Activated naive CD4-positive, alpha-beta T cell treated with anti-CD3 and anti-CD28 coated beads, Interleukin-2, amount 50 U/mL, for 24 hours (primary cell): ENCODE measurements around the gene ABHD15.
"Not testable (repeated sequence)": the region's sequence is repeated elsewhere in the genome, so short reads cannot be mapped to it uniquely, and the experiment has no call there.

Experiments used
- H3K27ac Mint-ChIP-seq: one replicate; pipeline ENCODE4 v1.8.0; 2021; ENCODE audit warnings: mild to moderate bottlenecking, mixed read lengths
- H3K27me3 Mint-ChIP-seq: one replicate; pipeline ENCODE4 v1.8.0; 2021; ENCODE audit warnings: mixed read lengths
- H3K36me3 Mint-ChIP-seq: one replicate; pipeline ENCODE4 v1.8.0; 2021; ENCODE audit warnings: mixed read lengths
- H3K4me1 Mint-ChIP-seq: one replicate; pipeline ENCODE4 v1.8.0; 2021; ENCODE audit warnings: mixed read lengths
- H3K4me3 Mint-ChIP-seq: one replicate; pipeline ENCODE4 v1.8.0; 2021; ENCODE audit warnings: mild to moderate bottlenecking, mixed read lengths
- H3K9me3 Mint-ChIP-seq: one replicate; pipeline ENCODE4 v1.8.0; 2021; ENCODE audit warnings: mixed read lengths

The ABHD15 gene

DNA sequence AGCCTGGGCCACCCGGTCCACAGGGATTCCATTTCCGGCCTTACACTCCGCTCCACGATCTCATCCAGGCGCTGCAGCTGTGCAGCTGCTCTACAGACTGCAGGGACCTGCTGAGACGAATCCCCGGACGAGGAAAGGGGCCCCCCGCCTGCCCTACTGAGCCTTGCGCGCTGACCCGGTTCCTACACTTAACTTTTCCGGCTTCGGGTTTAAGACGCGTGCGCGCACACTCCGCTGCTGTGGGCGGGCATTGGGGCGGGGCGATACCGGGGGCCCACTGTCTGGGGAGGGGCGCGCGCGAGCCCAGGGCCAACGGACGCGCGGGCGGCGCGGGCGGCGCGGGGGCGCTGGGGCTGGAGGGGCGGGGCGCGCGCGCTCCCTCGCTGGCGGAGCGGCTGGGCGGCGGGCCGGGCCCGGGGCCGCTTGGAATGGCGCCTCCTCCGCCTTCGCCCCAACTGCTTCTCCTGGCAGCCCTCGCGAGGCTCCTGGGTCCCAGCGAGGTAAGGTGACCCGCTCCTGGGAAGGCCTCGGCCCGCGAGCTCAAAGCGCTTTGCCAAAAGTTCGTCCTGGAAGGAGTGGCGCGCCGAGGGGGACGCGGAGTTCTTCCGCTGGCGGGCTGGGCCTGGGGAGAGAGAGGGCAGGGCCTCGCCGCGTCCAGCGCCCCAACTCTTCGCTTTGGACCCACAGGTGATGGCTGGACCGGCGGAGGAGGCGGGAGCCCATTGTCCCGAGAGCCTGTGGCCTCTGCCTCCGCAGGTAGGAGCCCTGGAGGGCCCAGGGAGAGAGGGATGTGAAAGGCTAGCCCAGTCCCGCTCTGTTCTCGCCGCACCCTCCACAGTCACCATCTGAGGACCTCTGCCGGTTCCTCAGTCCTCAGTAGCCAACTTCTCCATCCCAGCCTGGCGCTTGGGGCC is 1.8 kb upstream of the ABHD15 start, which contains the start of gene TP53I13:
TP53I13 (plus strand) TSS at position 371 of the 914 bp plus-strand sequence; CDS start at position 429, 58 bp downstream.
- Mint-ChIP-seq H3K36me3 (no peaks in the 10 kb centered on the region), H3K4me3 (peak within 1 kb of the TSS; percentile 98), H3K27me3 (no peaks in the 10 kb centered on the region), H3K27ac (peak within 1 kb of the TSS; percentile 95), H3K4me1 (peaks cover 29% of the 10 kb centered on the region), H3K9me3 (no peaks in the 10 kb centered on the region)

DNA sequence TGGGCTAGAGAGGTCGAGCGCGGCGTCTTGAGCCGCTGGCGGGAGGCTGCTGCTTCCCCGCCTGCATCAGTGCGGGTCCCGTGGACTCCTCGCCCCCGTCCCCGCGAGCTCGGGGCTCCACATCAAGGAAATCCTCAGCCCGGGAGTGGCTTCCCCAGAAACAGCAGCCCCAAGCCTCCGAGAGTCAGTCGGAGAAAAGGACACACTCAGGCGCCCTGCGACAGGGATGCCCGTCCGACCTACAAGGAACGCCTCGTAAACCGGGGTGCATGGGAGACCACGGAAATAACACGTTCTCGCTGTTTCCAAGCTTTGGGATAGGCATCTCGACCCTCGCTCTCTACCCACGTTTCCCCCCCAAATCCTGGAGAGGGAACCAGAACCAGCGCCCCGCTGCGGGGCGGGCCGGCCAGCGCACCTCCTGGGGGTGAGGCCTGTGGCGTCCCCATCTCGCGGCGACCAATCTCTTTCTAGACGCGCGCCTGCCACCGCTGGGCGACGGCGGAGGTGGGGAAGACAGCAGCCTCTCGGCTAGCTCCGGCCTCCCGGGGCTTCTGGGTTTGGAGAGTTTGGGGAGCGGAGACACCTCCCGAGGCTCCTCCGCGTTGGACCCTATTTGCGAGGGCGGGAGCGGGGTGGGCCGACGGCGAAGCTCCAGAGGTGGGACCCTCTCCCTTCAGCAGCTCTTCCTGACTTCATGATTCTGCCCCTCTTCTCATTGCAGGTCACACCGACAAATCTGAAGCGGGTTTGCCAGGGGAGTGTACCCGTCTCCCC is 905 bp upstream of the ABHD15 start:
- peaks cover 29% of the 10 kb centered on the region for H3K4me1 Mint-ChIP-seq
- no peaks in the 10 kb centered on the region for H3K27me3 Mint-ChIP-seq
- peak overlapping the region; percentile 98 for H3K4me3 Mint-ChIP-seq
- no peaks in the 10 kb centered on the region for H3K9me3 Mint-ChIP-seq
- peak overlapping the region; percentile 95 for H3K27ac Mint-ChIP-seq
- no peaks in the 10 kb centered on the region for H3K36me3 Mint-ChIP-seq

- H3K27me3 Mint-ChIP-seq = no peaks in the 10 kb centered on the region
- no peaks in the 10 kb centered on the region for H3K36me3 Mint-ChIP-seq
- H3K4me3 Mint-ChIP-seq = peak overlapping the region; percentile 98
- H3K27ac Mint-ChIP-seq = no peak overlapping the region
- H3K9me3 Mint-ChIP-seq = no peaks in the 10 kb centered on the region
- peaks cover 34% of the 10 kb centered on the region for H3K4me1 Mint-ChIP-seq
These were observed 392 bp upstream of the ABHD15 start for GRCh38 chr17:29567304-29567553.

DNA sequence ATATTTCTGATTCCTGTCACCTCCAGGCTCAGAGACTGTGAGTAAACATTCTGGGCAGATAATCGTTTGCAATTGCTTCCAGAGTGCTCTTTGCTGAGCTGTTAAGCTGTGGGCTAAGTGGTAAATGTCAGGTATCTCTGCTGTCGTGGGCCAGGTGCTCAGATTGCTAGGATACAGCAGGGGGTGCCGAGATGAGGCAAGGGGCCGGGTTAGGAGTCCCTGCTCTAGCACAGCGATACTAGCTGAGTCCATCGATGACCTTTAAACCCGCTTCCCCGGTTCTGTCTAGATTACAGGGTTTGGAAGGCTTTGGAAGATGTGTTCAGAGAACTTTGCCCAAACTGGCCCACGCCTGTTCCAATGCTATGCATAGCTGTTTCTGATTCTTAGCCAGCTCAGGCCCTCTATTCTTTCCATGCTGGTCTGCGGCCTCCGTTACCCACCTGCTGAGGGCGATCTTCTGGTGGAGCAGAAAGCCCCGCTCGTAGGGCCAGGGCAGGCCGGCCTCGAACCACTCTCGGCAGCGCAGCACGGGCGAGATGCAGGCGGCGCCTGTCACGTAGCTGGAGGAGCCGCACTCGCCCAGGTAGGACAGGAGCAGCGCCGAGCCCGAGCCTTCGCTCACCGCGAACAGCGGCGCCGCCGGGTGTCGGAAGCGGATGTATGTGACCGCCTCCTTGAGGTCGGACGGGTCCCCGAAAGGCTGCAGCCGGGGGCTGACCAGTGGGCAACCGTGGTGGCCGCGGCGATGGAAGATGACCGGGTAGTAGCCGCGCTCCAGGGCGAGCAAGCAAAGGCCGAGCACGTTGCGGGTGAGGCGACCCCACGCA is 979 bp downstream of the ABHD15 start:
- no peaks in the 10 kb centered on the region for H3K9me3 Mint-ChIP-seq
- peak overlapping the region; percentile 65 for H3K27ac Mint-ChIP-seq
- H3K36me3 Mint-ChIP-seq = no peaks in the 10 kb centered on the region
- peak overlapping the region; percentile 90 for H3K4me3 Mint-ChIP-seq
- H3K4me1 Mint-ChIP-seq = peaks cover 36% of the 10 kb centered on the region
- no peaks in the 10 kb centered on the region for H3K27me3 Mint-ChIP-seq

- no peak overlapping the region for H3K4me3 Mint-ChIP-seq
- no peaks in the 10 kb centered on the region for H3K27me3 Mint-ChIP-seq
- H3K27ac Mint-ChIP-seq = no peak overlapping the region
- H3K4me1 Mint-ChIP-seq = peaks cover 25% of the 10 kb centered on the region
- no peaks in the 10 kb centered on the region for H3K9me3 Mint-ChIP-seq
- peaks cover 1% of the 10 kb centered on the region for H3K36me3 Mint-ChIP-seq
These were observed 3.0 kb downstream of the ABHD15 start for GRCh38 chr17:29563816-29564215.

- peak overlapping the region; percentile 62 for H3K27ac Mint-ChIP-seq
- H3K4me1 Mint-ChIP-seq = peaks cover 27% of the 10 kb centered on the region
- no peak overlapping the region for H3K4me3 Mint-ChIP-seq
These were observed 4.2 kb downstream of the ABHD15 start for GRCh38 chr17:29562615-29563014.

DNA sequence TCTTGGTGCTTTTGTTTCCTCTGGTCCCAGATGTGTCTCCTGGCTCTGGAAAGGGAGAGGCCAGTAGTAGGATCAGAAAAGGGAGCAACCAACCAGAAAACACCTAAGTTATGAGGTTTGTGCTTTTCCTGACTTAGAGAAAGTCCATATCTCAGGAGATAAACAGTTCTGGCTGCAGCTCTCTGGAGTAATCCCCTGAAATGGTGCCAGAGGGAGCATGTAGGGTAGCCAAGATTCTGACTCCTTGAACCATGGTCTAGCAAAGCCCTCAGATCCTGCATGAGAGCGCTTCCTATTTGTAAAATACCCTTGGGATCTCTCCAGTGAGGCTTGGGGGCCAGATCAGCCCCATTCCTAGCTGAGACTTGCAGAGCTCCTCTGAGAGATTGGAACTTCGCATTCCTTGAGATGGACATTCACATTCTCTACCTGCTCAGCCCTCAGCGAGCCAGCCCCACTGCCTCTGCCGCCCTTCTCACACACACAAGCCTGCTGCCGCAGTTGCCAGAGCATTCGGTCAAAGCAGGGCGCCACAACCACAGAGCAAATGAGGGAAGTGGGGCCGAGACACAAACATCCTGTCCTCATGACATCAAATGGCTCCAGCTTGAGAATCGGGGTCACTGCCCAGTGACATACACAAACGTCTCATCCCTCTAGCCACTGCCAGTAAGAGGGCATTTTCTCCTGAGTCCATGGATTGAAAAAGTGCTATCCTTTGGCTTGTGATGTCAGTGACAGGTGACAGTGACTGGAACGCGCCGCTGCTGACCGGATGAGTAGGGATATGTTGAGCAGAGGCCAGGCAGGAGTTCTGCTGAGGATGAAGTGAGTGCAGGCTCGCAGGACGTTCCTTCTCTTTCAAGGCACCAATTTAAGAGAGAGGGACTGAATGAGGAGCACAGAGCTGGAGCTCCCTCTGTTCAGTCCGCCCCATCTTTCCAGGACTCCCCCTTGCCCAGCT is 5.0 kb downstream of the ABHD15 start:
- Mint-ChIP-seq H3K9me3 (no peaks in the 10 kb centered on the region), H3K36me3 (peaks cover 1% of the 10 kb centered on the region), H3K4me3 (no peak overlapping the region), H3K27me3 (no peaks in the 10 kb centered on the region), H3K4me1 (peaks cover 35% of the 10 kb centered on the region), H3K27ac (no peak overlapping the region)

More at GRCh38 chr17:29562615-29563014, 4.2 kb downstream of the ABHD15 start:
- Mint-ChIP-seq H3K36me3 (peaks cover 1% of the 10 kb centered on the region), H3K27me3 (no peaks in the 10 kb centered on the region), H3K9me3 (no peaks in the 10 kb centered on the region)

- no peak overlapping the region for H3K4me3 Mint-ChIP-seq
- peaks cover 29% of the 10 kb centered on the region for H3K4me1 Mint-ChIP-seq
- peaks cover 1% of the 10 kb centered on the region for H3K36me3 Mint-ChIP-seq
- H3K9me3 Mint-ChIP-seq = no peaks in the 10 kb centered on the region
- H3K27ac Mint-ChIP-seq = no peak overlapping the region
- H3K27me3 Mint-ChIP-seq = no peaks in the 10 kb centered on the region
These were observed 6.5 kb downstream of the ABHD15 start for GRCh38 chr17:29560316-29560715.

- Mint-ChIP-seq H3K4me3 (no peak overlapping the region), H3K27ac (no peak overlapping the region), H3K27me3 (no peaks in the 10 kb centered on the region), H3K9me3 (no peaks in the 10 kb centered on the region), H3K4me1 (peaks cover 29% of the 10 kb centered on the region), H3K36me3 (peaks cover 1% of the 10 kb centered on the region)
These were observed 7.2 kb downstream of the ABHD15 start for GRCh38 chr17:29559640-29560039.

- not testable (repeated sequence) for H3K27me3 Mint-ChIP-seq, H3K4me3 Mint-ChIP-seq, H3K9me3 Mint-ChIP-seq, H3K36me3 Mint-ChIP-seq
- peaks cover 21% of the 10 kb centered on the region for H3K4me1 Mint-ChIP-seq
- H3K27ac Mint-ChIP-seq = peak overlapping the region; percentile 41
These were observed 8.7 kb downstream of the ABHD15 start for GRCh38 chr17:29558139-29558538.

DNA sequence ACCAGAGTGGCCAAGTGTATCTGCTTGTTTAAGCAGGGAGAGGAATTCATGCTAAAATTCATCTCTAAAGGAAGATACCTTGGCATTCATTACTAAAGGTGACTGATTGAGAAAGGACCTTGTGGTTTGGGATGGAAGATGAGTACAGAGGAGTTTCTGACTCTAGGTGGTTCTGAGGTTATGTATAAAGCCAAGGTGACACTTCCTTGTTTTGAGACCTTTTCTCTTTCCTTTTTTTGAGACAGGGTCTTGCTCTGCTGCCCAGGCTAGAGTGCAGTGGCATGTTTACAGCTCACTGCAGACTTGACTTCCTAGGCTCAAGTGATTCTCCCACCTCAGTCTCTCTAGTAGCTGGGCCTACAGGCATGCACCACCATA is 9.1 kb downstream of the ABHD15 start:
- H3K36me3 Mint-ChIP-seq = peaks cover 1% of the 10 kb centered on the region
- no peak overlapping the region for H3K4me3 Mint-ChIP-seq
- no peaks in the 10 kb centered on the region for H3K9me3 Mint-ChIP-seq
- H3K27me3 Mint-ChIP-seq = no peaks in the 10 kb centered on the region
- no peak overlapping the region for H3K27ac Mint-ChIP-seq
- H3K4me1 Mint-ChIP-seq = peaks cover 20% of the 10 kb centered on the region

GRCh38 chr17:29557085-29557738 is 9.6 kb downstream of the ABHD15 start:
- Mint-ChIP-seq H3K36me3 (peaks cover 1% of the 10 kb centered on the region), H3K27me3 (no peaks in the 10 kb centered on the region), H3K4me3 (no peak overlapping the region), H3K27ac (no peak overlapping the region), H3K9me3 (no peaks in the 10 kb centered on the region), H3K4me1 (peaks cover 15% of the 10 kb centered on the region)

- no peak overlapping the region for H3K4me3 Mint-ChIP-seq
- H3K4me1 Mint-ChIP-seq = peaks cover 11% of the 10 kb centered on the region
- no peaks in the 10 kb centered on the region for H3K9me3 Mint-ChIP-seq
- no peak overlapping the region for H3K27ac Mint-ChIP-seq
- no peaks in the 10 kb centered on the region for H3K27me3 Mint-ChIP-seq
- peaks cover 1% of the 10 kb centered on the region for H3K36me3 Mint-ChIP-seq
These were observed 11.0 kb downstream of the ABHD15 start for GRCh38 chr17:29555840-29556239.

DNA sequence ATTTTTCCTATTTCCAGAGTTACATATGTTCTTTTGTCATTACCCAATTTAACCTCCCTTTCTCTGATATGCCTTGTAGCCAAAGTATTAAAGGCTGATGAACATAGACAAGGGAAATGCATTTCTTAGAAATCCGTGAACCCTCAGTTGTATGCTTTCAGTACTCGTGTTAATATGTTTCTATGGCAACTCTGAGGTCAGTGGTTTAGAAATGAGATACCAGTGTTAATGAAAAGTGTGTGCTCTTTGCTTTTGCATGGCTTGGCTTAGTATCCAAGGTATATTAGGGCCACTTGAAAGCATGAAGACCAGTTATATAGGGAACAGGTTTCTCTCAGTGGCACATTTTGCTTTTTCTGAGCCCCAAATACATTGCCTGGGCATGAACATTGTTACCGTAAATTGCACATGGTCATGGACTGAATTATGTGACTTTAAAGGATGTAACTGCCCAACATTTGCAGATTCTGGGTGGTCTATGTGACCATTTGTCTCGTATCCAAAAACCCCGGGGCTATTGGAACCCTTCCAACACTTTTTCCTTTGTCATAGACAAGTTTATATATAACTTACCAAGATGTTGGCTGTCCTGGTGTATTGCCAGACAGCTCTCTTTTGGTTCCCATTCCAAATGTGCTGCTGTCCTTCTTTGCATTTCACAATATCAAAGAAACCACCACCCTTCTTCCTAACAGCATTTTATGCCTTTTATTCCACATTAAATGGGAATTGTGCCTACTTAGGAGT is 17.5 kb downstream of the ABHD15 start:
- no peaks in the 10 kb centered on the region for H3K36me3 Mint-ChIP-seq
- H3K27ac Mint-ChIP-seq = no peak overlapping the region
- H3K4me3 Mint-ChIP-seq = no peak overlapping the region
- H3K27me3 Mint-ChIP-seq = no peaks in the 10 kb centered on the region
- H3K9me3 Mint-ChIP-seq = no peaks in the 10 kb centered on the region
- H3K4me1 Mint-ChIP-seq = no peaks in the 10 kb centered on the region
